ENCODE measurements around the gene CD24.
A peak's percentile ranks its signal among the peaks of the same experiment; 100 is the strongest.
"Not testable (repeated sequence)": the region's sequence is repeated elsewhere in the genome, so short reads cannot be mapped to it uniquely, and the experiment has no call there.

Gene CD24

GRCh38 chr6:106974336-106974998 is at the start of gene CD24:
TSS of gene CD24 (minus strand) at chr6:106974729. CDS start at chr6:106974646, 83 bp downstream.
- Histone ChIP-seq H3K9ac (ENCODE audit: low read length) (no peak within 1 kb of the TSS), H3K27me3 (replicated peaks; ENCODE audit: control insufficient read depth, insufficient read depth, low read length) (peaks cover 45% of the 10 kb centered on the region), H3K36me3 (ENCODE audit: control insufficient read depth, insufficient read depth, low read length, severe bottlenecking) (no peaks in the 10 kb centered on the region), H3K9me3 (ENCODE audit: control insufficient read depth, low read length) (no peaks in the 10 kb centered on the region), H3K4me3 (ENCODE audit: low read length) (peak within 1 kb of the TSS; percentile 69), H3K4me1 (ENCODE audit: control insufficient read depth, insufficient read depth, low read length) (peaks cover 8% of the 10 kb centered on the region)
- DNase-seq (ENCODE audit: low read depth) = no peak

DNA sequence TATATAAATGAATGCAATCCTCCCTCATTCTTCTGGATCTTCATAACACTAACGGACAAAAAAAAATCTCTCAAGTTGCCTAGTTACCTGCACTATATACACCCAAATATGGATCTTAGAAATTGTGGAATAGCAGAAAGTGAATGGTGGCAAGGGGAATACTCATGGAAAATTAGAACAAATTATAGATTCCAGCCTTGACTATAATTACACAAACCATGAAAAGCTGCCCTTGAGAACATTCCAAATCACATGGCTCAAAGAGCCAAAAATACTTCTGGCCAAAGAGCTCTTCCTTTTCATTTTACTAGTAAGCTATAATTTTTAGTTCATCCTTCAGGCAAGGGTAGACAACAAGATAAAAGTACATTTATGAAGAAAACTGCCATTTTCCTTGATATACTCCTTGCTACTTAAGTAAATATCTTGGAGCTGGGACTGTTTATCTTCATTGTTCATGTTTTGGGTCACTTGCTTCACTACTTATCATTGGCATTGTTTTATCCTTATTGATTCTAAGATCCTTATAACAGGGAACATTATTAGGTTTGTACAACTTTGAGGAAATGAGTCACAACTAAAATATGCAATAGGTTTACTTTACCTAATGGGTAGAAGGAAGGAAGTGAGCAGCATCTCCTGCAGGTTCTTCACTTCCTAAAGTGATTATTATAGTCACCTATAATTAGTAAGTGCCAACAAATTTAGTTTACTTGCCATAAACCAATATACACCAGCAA is 47.1 kb upstream of the CD24 start:
- Histone ChIP-seq H3K9ac (ENCODE audit: low read length) (no peak overlapping the region), H3K36me3 (ENCODE audit: control insufficient read depth, insufficient read depth, low read length, severe bottlenecking) (no peaks in the 10 kb centered on the region), H3K9me3 (ENCODE audit: control insufficient read depth, low read length) (no peaks in the 10 kb centered on the region), H3K4me1 (ENCODE audit: control insufficient read depth, insufficient read depth, low read length) (peaks cover 3% of the 10 kb centered on the region), H3K27me3 (replicated peaks; ENCODE audit: control insufficient read depth, insufficient read depth, low read length) (no peaks in the 10 kb centered on the region), H3K4me3 (ENCODE audit: low read length) (no peak overlapping the region)
- DNase-seq (ENCODE audit: low read depth) = no peak

DNA sequence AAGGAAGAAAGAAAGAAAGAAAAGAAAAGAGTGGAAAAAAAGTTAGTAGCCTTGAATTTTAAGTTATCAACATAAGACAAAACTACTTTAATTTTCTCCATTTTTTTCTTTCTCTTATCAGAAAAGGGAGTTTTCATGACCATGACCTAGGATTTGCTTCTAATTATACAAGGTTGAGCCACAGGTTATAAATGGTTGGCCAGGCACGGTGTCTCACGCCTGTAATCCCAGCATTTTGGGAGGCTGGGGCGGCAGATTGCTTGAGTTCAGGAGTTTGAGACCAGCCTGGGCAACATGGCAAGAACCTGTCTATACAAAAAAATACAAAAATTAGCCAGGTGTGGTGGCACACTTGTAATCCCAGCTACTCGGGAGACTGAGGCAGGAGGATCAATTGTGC is 45.7 kb upstream of the CD24 start:
- no peak for DNase-seq (ENCODE audit: low read depth)
- H3K36me3 ChIP-seq (ENCODE audit: control insufficient read depth, insufficient read depth, low read length, severe bottlenecking) = no peaks in the 10 kb centered on the region
- no peak overlapping the region for H3K4me3 ChIP-seq (ENCODE audit: low read length)
- H3K4me1 ChIP-seq (ENCODE audit: control insufficient read depth, insufficient read depth, low read length) = peaks cover 3% of the 10 kb centered on the region
- H3K9ac ChIP-seq (ENCODE audit: low read length) = no peak overlapping the region
- no peaks in the 10 kb centered on the region for H3K27me3 ChIP-seq (replicated peaks; ENCODE audit: control insufficient read depth, insufficient read depth, low read length)
- no peaks in the 10 kb centered on the region for H3K9me3 ChIP-seq (ENCODE audit: control insufficient read depth, low read length)

GRCh38 chr6:107019628-107020027 is 45.1 kb upstream of the CD24 start:
- H3K27me3 ChIP-seq (replicated peaks; ENCODE audit: control insufficient read depth, insufficient read depth, low read length); H3K9ac ChIP-seq (ENCODE audit: low read length); H3K36me3 ChIP-seq (ENCODE audit: control insufficient read depth, insufficient read depth, low read length, severe bottlenecking); H3K4me1 ChIP-seq (ENCODE audit: control insufficient read depth, insufficient read depth, low read length); DNase-seq (ENCODE audit: low read depth); H3K4me3 ChIP-seq (ENCODE audit: low read length); H3K9me3 ChIP-seq (ENCODE audit: control insufficient read depth, low read length): not testable (repeated sequence)

DNA sequence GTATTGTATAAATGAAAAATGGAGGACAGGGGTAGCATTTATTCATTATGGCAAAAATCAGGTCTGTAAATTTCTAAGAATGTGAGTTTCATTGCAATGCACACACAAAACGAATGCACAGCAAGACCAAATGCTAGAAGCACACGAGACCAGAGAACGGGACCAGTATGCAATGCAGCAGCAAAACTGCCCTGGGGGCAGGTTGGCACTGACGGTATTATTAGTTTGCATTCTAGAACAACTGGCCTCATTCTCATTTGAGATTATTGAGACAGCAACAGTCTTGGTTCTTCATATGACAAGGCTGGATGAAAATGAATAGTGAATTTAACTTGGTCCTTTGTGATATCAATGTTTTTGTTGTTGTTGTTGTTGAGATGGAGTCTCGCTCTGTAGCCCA is 44.5 kb upstream of the CD24 start:
- no peak overlapping the region for H3K9ac ChIP-seq (ENCODE audit: low read length)
- H3K4me3 ChIP-seq (ENCODE audit: low read length) = no peak overlapping the region
- H3K9me3 ChIP-seq (ENCODE audit: control insufficient read depth, low read length) = no peaks in the 10 kb centered on the region
- H3K27me3 ChIP-seq (replicated peaks; ENCODE audit: control insufficient read depth, insufficient read depth, low read length) = no peaks in the 10 kb centered on the region
- H3K36me3 ChIP-seq (ENCODE audit: control insufficient read depth, insufficient read depth, low read length, severe bottlenecking) = no peaks in the 10 kb centered on the region
- DNase-seq (ENCODE audit: low read depth) = no peak
- H3K4me1 ChIP-seq (ENCODE audit: control insufficient read depth, insufficient read depth, low read length) = peaks cover 3% of the 10 kb centered on the region

DNA sequence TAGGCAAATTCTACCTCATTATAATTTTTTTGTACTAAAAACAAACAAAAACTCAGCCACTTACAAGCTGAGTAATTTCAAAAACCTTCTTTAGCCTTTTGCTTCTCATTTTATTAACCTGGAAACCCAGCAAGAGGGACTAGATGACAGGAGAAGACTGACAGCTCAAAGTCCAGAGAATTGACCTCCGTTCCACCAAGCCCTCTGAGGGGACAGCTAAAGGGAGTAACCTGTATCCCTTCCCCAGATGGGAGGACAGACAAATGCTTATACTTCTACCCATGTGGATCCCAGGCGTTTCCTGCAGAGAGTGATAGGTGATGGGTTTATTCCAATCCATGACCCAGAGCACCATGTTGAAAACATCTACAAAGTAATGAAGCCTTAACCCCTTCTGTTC is 35.0 kb upstream of the CD24 start:
- Histone ChIP-seq H3K9ac (ENCODE audit: low read length) (no peak overlapping the region), H3K4me1 (ENCODE audit: control insufficient read depth, insufficient read depth, low read length) (no peaks in the 10 kb centered on the region)
- no peak for DNase-seq (ENCODE audit: low read depth)

DNA sequence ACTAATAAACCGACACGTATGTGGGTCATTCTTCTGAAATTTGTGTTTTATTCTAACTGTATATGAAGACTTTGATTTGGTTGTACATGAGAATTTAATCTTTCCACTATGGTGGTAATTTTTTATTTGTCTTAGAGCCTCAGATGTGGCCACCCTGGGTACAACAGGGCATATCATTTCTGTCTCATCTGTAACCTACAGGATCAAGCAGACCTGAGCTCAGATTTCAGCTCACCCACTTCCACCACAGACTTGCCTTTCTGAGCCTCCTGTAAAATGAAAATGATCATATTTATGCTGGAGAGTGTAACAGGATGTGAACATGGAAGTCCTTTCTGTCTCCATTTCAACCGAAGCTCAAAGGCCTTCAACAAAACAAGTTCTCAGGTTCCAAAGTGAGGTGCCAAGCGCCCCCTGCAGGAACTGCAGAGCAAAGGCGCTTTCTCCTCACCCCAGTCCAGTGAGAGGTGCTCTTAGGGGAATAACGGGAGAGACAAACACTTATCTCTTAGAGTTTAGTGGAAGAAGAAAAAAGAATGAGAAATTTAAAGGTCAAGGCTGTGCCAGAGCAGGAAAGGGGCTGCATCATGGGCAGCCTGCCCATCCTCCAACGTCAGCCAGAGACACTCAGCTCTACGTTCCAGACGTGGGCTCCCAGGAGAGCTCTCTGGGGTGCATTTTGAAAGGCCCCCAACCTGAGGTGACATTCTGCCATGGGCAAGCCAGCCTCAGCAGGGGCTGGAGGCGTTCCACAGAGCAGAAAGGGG is 23.0 kb upstream of the CD24 start:
- no peaks in the 10 kb centered on the region for H3K36me3 ChIP-seq (ENCODE audit: control insufficient read depth, insufficient read depth, low read length, severe bottlenecking)
- no peak overlapping the region for H3K9ac ChIP-seq (ENCODE audit: low read length)
- no peaks in the 10 kb centered on the region for H3K4me1 ChIP-seq (ENCODE audit: control insufficient read depth, insufficient read depth, low read length)
- no peak overlapping the region for H3K4me3 ChIP-seq (ENCODE audit: low read length)
- DNase-seq (ENCODE audit: low read depth) = peak; percentile 68
- no peaks in the 10 kb centered on the region for H3K27me3 ChIP-seq (replicated peaks; ENCODE audit: control insufficient read depth, insufficient read depth, low read length)
- no peaks in the 10 kb centered on the region for H3K9me3 ChIP-seq (ENCODE audit: control insufficient read depth, low read length)

More for the DNA sequence above, 35.0 kb upstream of the CD24 start:
- no peaks in the 10 kb centered on the region for H3K9me3 ChIP-seq (ENCODE audit: control insufficient read depth, low read length)
- H3K36me3 ChIP-seq (ENCODE audit: control insufficient read depth, insufficient read depth, low read length, severe bottlenecking) = no peaks in the 10 kb centered on the region
- no peaks in the 10 kb centered on the region for H3K27me3 ChIP-seq (replicated peaks; ENCODE audit: control insufficient read depth, insufficient read depth, low read length)
- no peak overlapping the region for H3K4me3 ChIP-seq (ENCODE audit: low read length)

GRCh38 chr6:106995640-106996039 is 21.1 kb upstream of the CD24 start:
- Histone ChIP-seq H3K4me3 (ENCODE audit: low read length) (no peak overlapping the region), H3K36me3 (ENCODE audit: control insufficient read depth, insufficient read depth, low read length, severe bottlenecking) (no peaks in the 10 kb centered on the region), H3K27me3 (replicated peaks; ENCODE audit: control insufficient read depth, insufficient read depth, low read length) (peaks cover 4% of the 10 kb centered on the region), H3K4me1 (ENCODE audit: control insufficient read depth, insufficient read depth, low read length) (no peaks in the 10 kb centered on the region), H3K9ac (ENCODE audit: low read length) (no peak overlapping the region), H3K9me3 (ENCODE audit: control insufficient read depth, low read length) (no peaks in the 10 kb centered on the region)
- no peak for DNase-seq (ENCODE audit: low read depth)

- not testable (repeated sequence) for H3K9me3 ChIP-seq (ENCODE audit: control insufficient read depth, low read length); H3K9ac ChIP-seq (ENCODE audit: low read length); H3K4me1 ChIP-seq (ENCODE audit: control insufficient read depth, insufficient read depth, low read length); H3K4me3 ChIP-seq (ENCODE audit: low read length); DNase-seq (ENCODE audit: low read depth); H3K36me3 ChIP-seq (ENCODE audit: control insufficient read depth, insufficient read depth, low read length, severe bottlenecking)
- peaks cover 21% of the 10 kb centered on the region for H3K27me3 ChIP-seq (replicated peaks; ENCODE audit: control insufficient read depth, insufficient read depth, low read length)
These were observed 15.2 kb upstream of the CD24 start for GRCh38 chr6:106989737-106990136.

DNA sequence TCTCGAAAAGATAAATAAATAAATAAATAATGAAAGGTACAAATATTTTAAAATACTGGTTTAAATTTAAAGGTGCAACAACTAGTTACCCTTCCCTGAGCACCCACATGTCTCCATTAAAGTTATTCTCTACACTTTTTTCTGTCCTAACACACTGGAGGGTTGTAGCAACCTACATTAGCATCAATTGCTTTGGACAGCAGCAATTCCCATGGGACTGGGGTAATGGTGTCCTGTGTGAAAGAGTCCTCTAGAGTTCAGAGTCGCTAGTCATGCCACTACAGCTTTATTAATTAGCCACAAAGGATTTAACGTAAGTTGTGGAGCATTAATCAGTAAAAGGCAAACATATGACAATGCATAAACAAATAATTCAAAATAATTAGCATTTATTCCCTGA is 14.1 kb upstream of the CD24 start:
- Histone ChIP-seq H3K9me3 (ENCODE audit: control insufficient read depth, low read length) (no peaks in the 10 kb centered on the region), H3K4me3 (ENCODE audit: low read length) (no peak overlapping the region), H3K4me1 (ENCODE audit: control insufficient read depth, insufficient read depth, low read length) (no peaks in the 10 kb centered on the region), H3K36me3 (ENCODE audit: control insufficient read depth, insufficient read depth, low read length, severe bottlenecking) (no peaks in the 10 kb centered on the region), H3K27me3 (replicated peaks; ENCODE audit: control insufficient read depth, insufficient read depth, low read length) (peaks cover 24% of the 10 kb centered on the region), H3K9ac (ENCODE audit: low read length) (no peak overlapping the region)
- DNase-seq (ENCODE audit: low read depth) = no peak

GRCh38 chr6:106981926-106982325 is 7.4 kb upstream of the CD24 start:
- H3K4me3 ChIP-seq (ENCODE audit: low read length) = no peak overlapping the region
- no peaks in the 10 kb centered on the region for H3K36me3 ChIP-seq (ENCODE audit: control insufficient read depth, insufficient read depth, low read length, severe bottlenecking)
- H3K9me3 ChIP-seq (ENCODE audit: control insufficient read depth, low read length) = no peaks in the 10 kb centered on the region
- no peaks in the 10 kb centered on the region for H3K4me1 ChIP-seq (ENCODE audit: control insufficient read depth, insufficient read depth, low read length)
- DNase-seq (ENCODE audit: low read depth) = peak; percentile 83
- H3K27me3 ChIP-seq (replicated peaks; ENCODE audit: control insufficient read depth, insufficient read depth, low read length) = peaks cover 19% of the 10 kb centered on the region
- H3K9ac ChIP-seq (ENCODE audit: low read length) = no peak overlapping the region

All from adipocyte (in vitro differentiated cells).